SK-N-SH (cell line): ENCODE measurements around the gene INTS6. TPM values are rescaled to one million over a fixed set of nuclear protein-coding genes. Genes with fewer than 3 reads are reported as not detected.

Experiments used
- CTCF ChIA-PET: fragments of 300-600, 350-600 bp; formaldehyde crosslinking; extraction: SDS; loops from one replicate; lab custom pipeline; 2021; lab: Yijun Ruan, JAX
- POLR2A ChIA-PET: fragments of 350-600 bp; sonication (Branson Sonifier 250); formaldehyde crosslinking; extraction: SDS; loops from one replicate; lab custom pipeline; 2020; ENCODE audit warnings: antibody characterized with exemption, inconsistent platforms; lab: Yijun Ruan, JAX
- DNase-seq: peaks from one replicate; pipeline ENCODE4 v3.0.0; 2012
- H2AFZ ChIP-seq: fragments of 200-600 bp; sonication (generic); 2 replicates; pipeline ENCODE4 v1.8.1; 2016; ENCODE audit warnings: antibody characterized with exemption, mild to moderate bottlenecking, low read depth
- H3F3A ChIP-seq: fragments of 200-600 bp; sonication (generic); replicated peaks from 2 replicates; pipeline ENCODE3; 2016; ENCODE audit warnings: antibody characterized with exemption, mild to moderate bottlenecking; ENCODE audit not compliant: insufficient read depth
- H3K27ac ChIP-seq, 2 experiments: fragments of 200-500 bp in 1 of 2; fragments of 200-600 bp in 1 of 2; sonication (Bioruptor generic) in 1 of 2; sonication (generic), shearing (Covaris generic) in 1 of 2; 2 replicates each; pipeline versions ENCODE4 v1.5.1 to v1.6.1; 2014 to 2016; ENCODE audit warnings: low read depth in 2 of 2, inconsistent platforms in 1 of 2, low read length in 1 of 2, mild to moderate bottlenecking in 1 of 2, mixed read lengths in 1 of 2
- H3K27me3 ChIP-seq: fragments of 200-600 bp; sonication (generic), shearing (Covaris generic); 2 replicates; pipeline ENCODE4 v1.6.1; 2016; ENCODE audit warnings: mixed run types; ENCODE audit not compliant: insufficient read depth
- H3K36me3 ChIP-seq, 2 experiments: fragments of 200-500 bp in 1 of 2; fragments of 200-600 bp in 1 of 2; sonication (Bioruptor generic) in 1 of 2; sonication (generic) in 1 of 2; replicated peaks in 1 of 2; 2 replicates each; pipeline versions ENCODE3 to v1.5.1; 2014 to 2016; ENCODE audit warnings: low read length in 1 of 2, mild to moderate bottlenecking in 1 of 2; ENCODE audit not compliant: insufficient read depth in 2 of 2, control insufficient read depth in 1 of 2
- H3K4me1 ChIP-seq, 2 experiments: fragments of 200-500 bp in 1 of 2; fragments of 200-600 bp in 1 of 2; sonication (Bioruptor generic) in 1 of 2; sonication (generic), shearing (Covaris generic) in 1 of 2; 2 replicates each; pipeline versions ENCODE4 v1.5.1 to v1.6.1; 2014 to 2016; ENCODE audit warnings: low read depth in 1 of 2, low read length in 1 of 2, mixed run types in 1 of 2; ENCODE audit not compliant: insufficient read depth in 2 of 2, control insufficient read depth in 1 of 2
- H3K4me2 ChIP-seq: fragments of 200-600 bp; sonication (generic), shearing (Covaris generic); 2 replicates; pipeline ENCODE4 v1.6.1; 2017; ENCODE audit warnings: mixed run types
- H3K4me3 ChIP-seq, 2 experiments: fragments of 200-500 bp in 1 of 2; fragments of 200-600 bp in 1 of 2; sonication (Bioruptor generic) in 1 of 2; sonication (generic), shearing (Covaris generic) in 1 of 2; 2 replicates each; pipeline versions ENCODE4 v1.5.1 to v1.8.1; 2014 to 2016; ENCODE audit warnings: low read depth in 2 of 2, inconsistent platforms in 1 of 2, low read length in 1 of 2, mild to moderate bottlenecking in 1 of 2, mixed read lengths in 1 of 2, moderate library complexity in 1 of 2
- H3K79me2 ChIP-seq: fragments of 200-600 bp; sonication (generic); 2 replicates; pipeline ENCODE4 v1.8.1; 2017; ENCODE audit warnings: mild to moderate bottlenecking; ENCODE audit not compliant: insufficient read depth
- H3K9ac ChIP-seq: fragments of 200-600 bp; sonication (generic); 2 replicates; pipeline ENCODE4 v1.6.1; 2017; ENCODE audit warnings: mixed run types
- H3K9me2 ChIP-seq: fragments of 200-600 bp; sonication (generic); 2 replicates; pipeline ENCODE4 v1.6.1; 2017; ENCODE audit warnings: mixed run types
- H3K9me3 ChIP-seq: fragments of 200-600 bp; sonication (generic); 2 replicates; pipeline ENCODE4 v1.6.1; 2017; ENCODE audit warnings: mixed run types, mild to moderate bottlenecking, moderate library complexity
- H4K20me1 ChIP-seq: fragments of 200-600 bp; sonication (generic); 2 replicates; pipeline ENCODE4 v1.6.1; 2017; ENCODE audit warnings: mild to moderate bottlenecking, mixed run types; ENCODE audit not compliant: insufficient read depth
- EZH2phosphoT487 ChIP-seq: fragments of 200-600 bp; sonication (generic); IDR thresholded peaks from 2 replicates; pipeline ENCODE4 v1.6.1; 2017; ENCODE audit warnings: low read depth, mixed run types, mild to moderate bottlenecking, antibody characterized with exemption, moderate library complexity, borderline replicate concordance
- FOXJ3 ChIP-seq: sonication (generic); formaldehyde crosslinking; IDR thresholded peaks from 2 replicates; pipeline ENCODE4 v1.5.1; 2020; ENCODE audit warnings: mild to moderate bottlenecking, missing genetic modification reagents
- FOXM1 ChIP-seq: IDR thresholded peaks from 2 replicates; pipeline ENCODE4 v1.4.0; 2012; ENCODE audit warnings: low read depth, mild to moderate bottlenecking
- GABPA ChIP-seq: IDR thresholded peaks from 2 replicates; pipeline ENCODE4 v1.4.0; 2012; ENCODE audit warnings: low read depth, mild to moderate bottlenecking
- GATA2 ChIP-seq: sonication (generic); formaldehyde crosslinking; IDR thresholded peaks from 2 replicates; pipeline ENCODE4 v1.5.0; 2020; ENCODE audit warnings: mild to moderate bottlenecking, missing genetic modification reagents
- MAX ChIP-seq: IDR thresholded peaks from 2 replicates; pipeline ENCODE4 v1.4.0; 2012; ENCODE audit warnings: low read depth
- PBX3 ChIP-seq: IDR thresholded peaks from 2 replicates; pipeline ENCODE4; 2012
- RAD21 ChIP-seq: IDR thresholded peaks from 2 replicates; pipeline ENCODE4 v1.6.1; 2012; ENCODE audit warnings: mild to moderate bottlenecking, low read length
- REST ChIP-seq: IDR thresholded peaks from 2 replicates; pipeline ENCODE4 v1.6.1; 2012; ENCODE audit warnings: mild to moderate bottlenecking, low read depth, low read length, moderate library complexity
- RFX5 ChIP-seq: IDR thresholded peaks from 2 replicates; pipeline ENCODE4 v1.6.1; 2012; ENCODE audit warnings: mild to moderate bottlenecking, improper control_type of control experiment, low read length
- RXRA ChIP-seq: IDR thresholded peaks from 2 replicates; pipeline ENCODE4 v1.4.0; 2012; ENCODE audit warnings: low read depth, mild to moderate bottlenecking, borderline replicate concordance
- SIN3A ChIP-seq: IDR thresholded peaks from 2 replicates; pipeline ENCODE4 v1.6.1; 2012; ENCODE audit warnings: low read depth, mild to moderate bottlenecking, low read length, moderate library complexity, borderline replicate concordance
- TAF1 ChIP-seq: IDR thresholded peaks from 2 replicates; pipeline ENCODE4 v1.6.1; 2012; ENCODE audit warnings: low read depth, mild to moderate bottlenecking, low read length, moderate library complexity, borderline replicate concordance
- WGBS: methylation state at CpG from one replicate; pipeline ENCODE4 v1.1.6; 2017; ENCODE audit warnings: low lambda C conversion rate; 5-methylcytosine and 5-hydroxymethylcytosine counted together
- polyA plus RNA-seq, 3 experiments: library from polyadenylated mRNA; depleted of rRNA; stranded (reverse); fragments of >200 nt; gene quantifications; 2 replicates each; pipeline ENCODE4 v1.2.3, GENCODE V29; 2012
- TF ChIP-seq, protein P1 (sequence below): IDR thresholded peaks from 2 replicates; pipeline ENCODE4 v1.4.0; 2012; ENCODE audit warnings: low read depth, borderline replicate concordance

INTS6 gene
- polyA plus RNA-seq, 1 of the 3 experiments (the other 2 are of a cell fraction) = 7.7 TPM

DNA sequence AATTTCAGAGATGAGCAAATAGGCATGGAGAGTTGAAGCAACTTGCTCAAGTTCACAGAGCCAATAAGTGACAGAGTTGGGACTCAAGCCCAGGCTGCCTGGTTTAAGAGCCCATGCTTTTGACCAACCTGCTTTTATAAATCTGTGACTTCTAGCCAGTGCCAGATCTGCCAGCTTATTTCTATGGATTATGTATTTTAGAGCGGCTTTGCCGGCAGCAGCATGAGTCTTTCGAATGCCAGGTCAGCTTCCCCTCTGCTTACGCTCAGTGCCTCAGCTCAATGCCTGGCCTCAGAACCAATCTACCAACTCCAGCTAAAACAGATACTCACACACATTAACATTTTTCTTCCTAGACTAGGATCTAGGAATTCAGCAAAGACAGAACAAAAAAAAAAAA, 111.0 kb downstream of the INTS6 start:
- Histone ChIP-seq H3K9me2 (no peaks in the 10 kb centered on the region), H3F3A (no peaks in the 10 kb centered on the region), H3K79me2 (no peaks in the 10 kb centered on the region), H3K4me1 (peaks cover 4 to 10% of the 10 kb centered on the region in 2 experiments; a peak in 1 of 4 replicates), H3K9ac (no peak overlapping the region), H3K27ac (no peak overlapping the region), H3K4me3 (no peak overlapping the region), H3K36me3 (no peaks in the 10 kb centered on the region), H3K9me3 (no peaks in the 10 kb centered on the region), H4K20me1 (no peaks in the 10 kb centered on the region), H2AFZ (no peak overlapping the region), H3K27me3 (no peaks in the 10 kb centered on the region), H3K4me2 (no peak overlapping the region)
- TF ChIP-seq RFX5 (no peak), MAX (no peak), GABPA (no peak), FOXJ3 (CRISPR knock-in tag) (no peak), GATA2 (CRISPR knock-in tag) (no peak), RXRA (no peak), REST (no peak), RAD21 (no peak), TAF1 (no peak), PBX3 (no peak), EZH2phosphoT487 (no peak), SIN3A (no peak), FOXM1 (no peak)
- TF ChIP-seq, protein P1, sequence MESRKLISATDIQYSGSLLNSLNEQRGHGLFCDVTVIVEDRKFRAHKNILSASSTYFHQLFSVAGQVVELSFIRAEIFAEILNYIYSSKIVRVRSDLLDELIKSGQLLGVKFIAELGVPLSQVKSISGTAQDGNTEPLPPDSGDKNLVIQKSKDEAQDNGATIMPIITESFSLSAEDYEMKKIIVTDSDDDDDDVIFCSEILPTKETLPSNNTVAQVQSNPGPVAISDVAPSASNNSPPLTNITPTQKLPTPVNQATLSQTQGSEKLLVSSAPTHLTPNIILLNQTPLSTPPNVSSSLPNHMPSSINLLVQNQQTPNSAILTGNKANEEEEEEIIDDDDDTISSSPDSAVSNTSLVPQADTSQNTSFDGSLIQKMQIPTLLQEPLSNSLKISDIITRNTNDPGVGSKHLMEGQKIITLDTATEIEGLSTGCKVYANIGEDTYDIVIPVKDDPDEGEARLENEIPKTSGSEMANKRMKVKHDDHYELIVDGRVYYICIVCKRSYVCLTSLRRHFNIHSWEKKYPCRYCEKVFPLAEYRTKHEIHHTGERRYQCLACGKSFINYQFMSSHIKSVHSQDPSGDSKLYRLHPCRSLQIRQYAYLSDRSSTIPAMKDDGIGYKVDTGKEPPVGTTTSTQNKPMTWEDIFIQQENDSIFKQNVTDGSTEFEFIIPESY = no peak
- 94% methylated on average over 4 of the region's 4 CpGs for WGBS
- DNase-seq = no peak
- ChIA-PET POLR2A (interaction anchor here (0.6 kb wide), 1 partner anchor 10 kb away, joined by 3 read pairs; no protein-coding TSS in a partner anchor), CTCF (interaction anchor here (2.6 kb wide), 1 partner anchor 55 kb away, joined by 10 read pairs; no protein-coding TSS in a partner anchor)
